Uterus (tissue), 2 donors: ENCODE measurements around the gene CLDND1.

ENCODE experiments used
- POLR2A ChIP-seq, 2 donors: fragments of 450-650 bp; IDR thresholded peaks; one replicate each; pipeline ENCODE4 v1.6.1; 2016; ENCODE audit warnings: antibody characterized with exemption in 2 of 2, mild to moderate bottlenecking in 1 of 2, moderate library complexity in 1 of 2
- TF ChIP-seq, protein P1 (sequence below), 4 experiments: fragments of 200-600 bp in 2 of 4; fragments of 450-650 bp in 2 of 4; sonication (generic) in 2 of 4; IDR thresholded peaks; one replicate each; pipeline ENCODE4 v1.5.1; 2016 to 2019; ENCODE audit warnings: antibody characterized with exemption in 4 of 4, mild to moderate bottlenecking in 2 of 4, moderate library complexity in 1 of 4

DNA sequence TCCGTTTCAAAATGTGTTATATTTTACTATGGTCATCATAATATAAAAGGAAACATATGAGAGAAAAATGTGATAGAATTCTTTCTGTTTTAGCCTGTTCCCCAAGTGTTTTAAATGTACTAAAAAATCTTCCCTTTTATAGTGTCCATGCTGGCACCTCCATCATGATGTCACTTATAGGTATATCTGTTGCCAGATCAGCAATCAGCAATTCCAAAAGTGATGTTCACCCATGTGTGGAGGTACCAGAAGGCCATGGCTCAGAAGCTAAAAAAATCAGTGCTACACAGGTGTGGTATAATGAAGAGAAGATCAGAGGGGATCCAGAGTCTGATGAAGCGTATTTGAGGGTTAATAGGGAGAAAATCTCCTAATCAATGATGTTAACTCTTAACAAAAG is 8.0 kb upstream of the CLDND1 start:
- no peak for TF ChIP-seq POLR2A (IDR thresholded peaks at IDR 0.05)
- TF ChIP-seq, protein P1, sequence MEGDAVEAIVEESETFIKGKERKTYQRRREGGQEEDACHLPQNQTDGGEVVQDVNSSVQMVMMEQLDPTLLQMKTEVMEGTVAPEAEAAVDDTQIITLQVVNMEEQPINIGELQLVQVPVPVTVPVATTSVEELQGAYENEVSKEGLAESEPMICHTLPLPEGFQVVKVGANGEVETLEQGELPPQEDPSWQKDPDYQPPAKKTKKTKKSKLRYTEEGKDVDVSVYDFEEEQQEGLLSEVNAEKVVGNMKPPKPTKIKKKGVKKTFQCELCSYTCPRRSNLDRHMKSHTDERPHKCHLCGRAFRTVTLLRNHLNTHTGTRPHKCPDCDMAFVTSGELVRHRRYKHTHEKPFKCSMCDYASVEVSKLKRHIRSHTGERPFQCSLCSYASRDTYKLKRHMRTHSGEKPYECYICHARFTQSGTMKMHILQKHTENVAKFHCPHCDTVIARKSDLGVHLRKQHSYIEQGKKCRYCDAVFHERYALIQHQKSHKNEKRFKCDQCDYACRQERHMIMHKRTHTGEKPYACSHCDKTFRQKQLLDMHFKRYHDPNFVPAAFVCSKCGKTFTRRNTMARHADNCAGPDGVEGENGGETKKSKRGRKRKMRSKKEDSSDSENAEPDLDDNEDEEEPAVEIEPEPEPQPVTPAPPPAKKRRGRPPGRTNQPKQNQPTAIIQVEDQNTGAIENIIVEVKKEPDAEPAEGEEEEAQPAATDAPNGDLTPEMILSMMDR (IDR thresholded peaks at IDR 0.05): no peak
